IPS DF 4.7 (cell line): ENCODE results near the gene GGTLC2.
"Not testable (repeated sequence)": the region's sequence is repeated elsewhere in the genome, so short reads cannot be mapped to it uniquely, and the experiment has no call there.

Experiments used
- DNase-seq: peaks from one replicate; pipeline ENCODE4 v3.0.0-alpha.2; 2013; ENCODE audit warnings: low spot score; ENCODE audit errors: extremely low read depth

Gene GGTLC2

DNA sequence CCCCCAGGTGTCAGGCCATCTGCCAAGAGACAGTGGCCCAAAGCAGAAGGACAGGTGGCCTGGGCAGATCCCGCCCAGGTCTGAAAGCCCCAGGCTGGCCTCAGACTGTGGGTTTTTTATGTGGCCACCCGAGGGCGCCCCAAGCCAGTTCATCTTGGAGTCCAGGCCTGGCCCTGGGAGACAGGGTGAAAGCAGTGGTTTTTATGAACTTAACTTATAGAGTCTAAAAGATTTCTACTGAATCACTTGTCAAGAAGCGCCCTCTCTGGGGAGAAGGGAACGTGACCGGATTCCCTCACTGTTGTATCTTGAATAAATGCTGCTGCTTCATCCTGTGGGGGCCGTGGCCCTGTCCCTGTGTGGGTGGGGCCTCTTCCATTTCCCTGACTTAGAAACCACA is 8.2 kb upstream of the GGTLC2 start:
- not testable (repeated sequence) for DNase-seq

DNA sequence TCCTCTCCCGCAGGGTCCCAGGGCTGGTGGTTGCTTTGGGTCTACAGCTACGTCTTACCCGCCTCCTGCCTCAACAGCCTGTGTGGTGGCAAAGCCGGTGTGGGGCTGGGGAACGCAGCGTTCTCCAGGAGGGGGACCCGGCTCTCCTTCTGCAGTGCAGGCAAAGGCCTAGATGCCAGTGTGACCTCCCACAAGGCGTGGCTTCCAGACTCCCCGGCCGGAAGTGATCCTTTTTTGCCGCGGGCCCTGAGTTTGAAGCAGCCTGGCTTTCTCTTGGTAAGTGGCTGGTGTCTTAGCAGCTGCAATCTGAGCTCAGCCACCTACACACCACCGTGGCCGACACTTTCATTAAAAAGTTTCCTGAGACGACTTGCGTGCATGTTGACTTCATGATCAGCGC is 6.1 kb upstream of the GGTLC2 start:
- not testable (repeated sequence) for DNase-seq

DNA sequence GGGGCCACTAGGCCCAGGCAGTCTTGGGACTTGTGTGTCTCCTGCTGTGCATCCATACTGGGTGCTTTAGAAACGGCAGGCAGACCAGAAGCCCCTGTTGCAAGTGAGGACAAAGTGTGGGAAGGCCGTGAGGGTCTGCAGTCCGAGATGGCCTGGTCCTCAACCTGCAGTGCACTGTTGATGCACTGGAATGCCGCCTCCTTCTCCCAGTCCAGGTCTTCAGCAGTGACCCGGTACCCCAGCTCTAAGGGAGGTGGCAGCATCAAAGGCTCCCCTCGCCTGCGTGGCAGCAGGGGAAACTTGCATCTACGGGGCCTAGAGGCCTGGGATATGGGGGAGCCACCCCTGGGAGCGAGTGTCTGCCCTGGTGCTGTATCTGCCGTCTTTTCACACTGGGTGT is 2.2 kb upstream of the GGTLC2 start:
- not testable (repeated sequence) for DNase-seq

DNA sequence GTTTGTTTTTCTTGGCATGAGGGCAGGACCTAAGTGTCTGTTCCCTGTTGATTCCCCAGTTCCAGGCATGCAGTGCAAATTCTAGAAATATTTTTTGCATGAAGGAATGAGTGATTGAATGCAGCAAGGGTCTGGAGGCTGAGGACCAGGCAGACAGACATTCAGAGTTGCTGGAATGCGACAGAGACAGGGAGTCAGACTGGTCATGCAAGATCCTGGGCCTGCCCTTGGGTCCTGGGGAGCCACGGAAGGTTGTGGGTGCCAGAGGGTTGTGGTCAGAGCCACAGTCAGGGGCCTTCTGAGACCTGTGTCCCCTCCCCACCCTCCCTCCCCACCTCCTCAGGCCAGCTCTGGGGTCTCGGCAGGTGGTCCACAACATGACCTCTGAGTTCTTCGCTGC is 1.6 kb downstream of the GGTLC2 start:
- not testable (repeated sequence) for DNase-seq

DNA sequence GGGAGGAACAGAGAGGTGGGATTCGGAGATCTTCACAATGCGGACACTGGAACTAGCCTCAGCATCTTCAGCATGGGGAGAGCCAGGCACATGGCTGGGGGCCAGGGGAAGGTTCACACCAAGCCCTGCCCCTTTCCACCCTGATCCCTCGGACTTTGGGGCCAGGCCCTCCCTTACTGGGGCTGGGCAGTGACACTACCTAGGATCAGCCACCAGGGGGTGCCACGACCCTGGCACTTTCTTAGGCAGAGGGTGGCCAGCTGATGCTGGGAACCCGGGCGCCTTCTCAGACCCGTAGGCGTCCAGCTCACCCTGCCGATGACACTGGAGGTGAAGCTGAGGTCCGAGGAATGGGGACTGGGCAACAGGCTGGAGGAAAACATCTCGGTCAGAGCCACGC is 3.5 kb downstream of the GGTLC2 start:
- not testable (repeated sequence) for DNase-seq

DNA sequence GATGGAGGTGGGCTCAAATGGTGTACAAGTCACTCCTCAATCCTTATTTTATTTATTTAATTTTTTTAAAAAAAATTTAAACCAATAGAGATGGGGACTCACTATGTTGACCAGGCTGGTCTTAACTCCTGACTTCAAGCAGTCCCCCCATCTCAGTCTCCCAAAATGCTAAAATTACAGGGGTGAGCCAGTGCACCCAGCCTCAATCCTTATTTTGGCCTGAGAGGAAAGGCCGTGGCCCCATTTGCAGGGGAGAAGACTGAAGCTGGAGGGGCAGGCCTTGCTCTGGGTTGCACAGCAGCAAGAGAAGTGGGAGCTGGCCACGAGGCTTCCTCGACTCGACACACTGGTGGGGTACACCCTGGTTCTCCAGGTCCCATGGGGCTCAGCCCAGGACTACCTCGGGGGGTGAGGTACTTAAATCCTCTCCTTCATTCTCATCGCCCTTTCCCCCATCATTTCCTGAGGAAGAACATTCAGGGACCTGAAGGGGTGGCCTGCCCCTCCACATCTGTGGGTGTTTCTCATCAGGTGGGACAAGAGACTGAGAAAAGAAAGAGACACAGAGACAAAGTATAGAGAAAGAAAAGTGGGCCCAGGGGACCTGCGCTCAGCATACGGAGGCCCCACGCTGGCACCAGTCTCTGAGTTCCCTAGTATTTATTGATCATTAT is 4.6 kb downstream of the GGTLC2 start:
- not testable (repeated sequence) for DNase-seq

DNA sequence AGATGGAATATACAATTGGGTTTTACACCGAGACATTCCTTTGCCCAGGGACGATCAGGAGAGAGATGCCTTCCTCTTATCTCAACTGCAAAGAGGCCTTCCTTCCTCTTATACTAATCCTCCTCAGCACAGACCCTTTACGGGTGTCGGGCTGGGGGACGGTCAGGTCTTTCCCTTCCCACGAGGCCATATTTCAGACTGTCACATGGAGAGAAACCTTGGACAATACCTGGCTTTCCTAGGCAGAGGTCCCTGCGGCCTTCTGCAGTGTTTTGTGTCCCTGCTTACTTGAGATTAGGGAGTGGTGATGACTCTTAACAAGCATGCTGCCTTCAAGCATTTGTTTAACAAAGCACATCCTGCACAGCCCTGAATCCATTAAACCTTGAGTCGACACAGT is 5.3 kb downstream of the GGTLC2 start:
- DNase-seq: not testable (repeated sequence)

DNA sequence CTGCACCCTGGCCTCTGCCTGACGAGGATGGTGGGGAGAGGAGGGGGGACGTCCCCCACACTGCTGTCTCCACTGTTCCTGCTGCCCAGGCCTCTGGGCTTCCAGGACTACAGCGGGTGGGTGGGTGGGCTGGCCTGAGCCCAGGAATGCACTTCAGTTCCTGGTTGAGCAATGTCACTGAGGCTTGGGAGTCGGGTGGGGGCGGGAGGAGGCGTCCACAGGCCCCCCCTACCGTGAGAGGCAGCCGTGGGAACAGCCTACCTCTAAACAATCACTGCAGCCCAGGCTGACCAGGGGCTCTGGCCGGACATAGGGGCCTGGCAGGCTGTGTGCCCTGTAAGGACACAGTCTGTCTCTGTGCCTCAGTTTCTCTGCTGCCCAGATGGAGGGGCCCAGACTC is 6.0 kb downstream of the GGTLC2 start:
- DNase-seq: not testable (repeated sequence)

DNA sequence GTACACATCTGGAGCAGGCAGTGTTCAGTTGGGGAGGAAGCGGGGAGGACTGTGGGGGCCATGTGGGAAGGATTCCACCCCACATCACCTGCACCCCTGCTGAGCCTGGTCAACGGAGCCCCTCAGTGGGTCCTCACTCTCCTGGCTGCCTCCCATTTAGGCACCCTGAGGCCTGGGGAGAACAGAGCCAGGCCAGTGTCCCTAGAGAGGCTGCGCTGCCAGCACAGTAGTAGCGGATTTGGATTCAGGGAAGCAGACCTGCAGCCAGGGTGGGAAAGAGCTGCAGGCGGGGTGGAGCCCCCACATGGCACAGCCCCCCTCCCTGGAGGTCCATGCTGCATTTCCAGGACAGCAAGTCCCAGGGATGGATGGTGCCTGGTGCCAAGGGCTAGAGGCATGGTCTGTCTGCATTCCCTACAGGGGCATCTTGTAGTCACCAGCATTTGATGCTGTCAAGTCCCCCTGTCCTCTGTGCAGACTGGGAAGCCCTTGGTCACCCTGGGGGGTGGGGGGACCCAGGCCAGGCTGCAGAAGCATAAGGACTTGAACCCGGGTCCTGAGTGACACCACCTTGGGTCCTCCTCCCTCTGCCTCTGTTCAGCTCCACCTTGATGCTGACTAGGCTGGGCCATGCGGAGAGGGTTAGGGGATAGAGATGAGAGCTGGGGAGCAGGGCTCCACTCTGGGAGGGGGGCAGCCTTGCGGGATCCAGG is 6.5 kb downstream of the GGTLC2 start:
- DNase-seq: not testable (repeated sequence)

DNA sequence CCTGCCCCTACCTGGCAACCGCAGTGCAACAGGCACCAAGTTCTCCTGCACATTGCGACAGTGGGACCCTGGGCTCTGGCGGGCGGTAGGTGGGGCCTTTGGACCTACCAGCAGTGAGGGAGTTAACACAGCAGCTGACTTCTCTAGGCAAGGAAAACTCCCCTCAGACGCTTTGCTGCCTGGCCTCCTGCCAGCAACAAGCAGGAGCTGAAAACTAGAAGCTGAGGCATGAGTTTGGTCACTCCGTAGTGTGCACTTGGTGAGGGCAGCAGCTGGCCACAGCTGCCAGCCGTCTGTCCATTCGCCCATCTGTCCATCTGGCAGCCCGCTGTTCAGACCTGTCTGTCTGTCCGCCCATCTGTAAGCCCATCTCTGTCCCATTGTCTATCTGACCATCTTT is 7.2 kb downstream of the GGTLC2 start:
- not testable (repeated sequence) for DNase-seq

DNA sequence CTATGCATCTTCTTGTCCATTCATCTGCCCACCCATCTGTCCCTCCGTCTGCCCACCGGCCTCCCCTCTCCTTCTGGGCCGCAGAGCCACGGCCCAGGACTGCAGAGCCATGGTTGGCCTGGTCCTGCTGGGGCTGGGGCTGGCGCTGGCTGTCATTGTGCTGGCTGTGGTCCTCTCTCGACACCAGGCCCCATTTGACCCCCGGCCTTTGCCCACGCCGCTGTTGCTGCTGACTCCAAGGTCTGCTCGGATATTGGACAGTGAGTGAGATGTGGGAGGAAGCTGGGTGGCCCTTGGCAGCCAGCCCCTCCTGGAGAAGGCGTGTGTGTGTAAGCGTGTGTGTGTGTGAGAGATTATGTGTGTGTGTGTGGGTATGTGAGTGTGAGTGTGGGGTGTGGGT is 7.7 kb downstream of the GGTLC2 start:
- not testable (repeated sequence) for DNase-seq

DNA sequence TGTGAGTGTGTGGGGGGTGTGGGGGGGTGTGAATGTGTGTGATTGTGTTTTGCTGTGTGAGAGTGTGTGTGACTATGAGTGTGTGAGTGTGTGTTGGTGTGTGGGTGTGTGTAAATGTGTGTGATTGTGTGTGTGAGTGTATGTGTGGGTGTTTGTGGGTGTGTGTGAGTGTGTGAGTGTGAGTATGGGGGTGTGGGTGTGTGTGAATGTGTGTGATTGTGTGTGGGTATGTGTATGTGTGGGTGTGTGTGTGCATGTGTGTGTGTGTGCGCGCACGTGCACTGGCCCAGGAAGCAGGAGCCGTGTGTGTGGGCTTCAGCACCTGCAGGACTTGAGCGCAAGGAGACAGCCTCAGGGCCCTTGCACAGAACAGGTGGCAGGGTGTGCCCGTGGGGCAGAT is 8.2 kb downstream of the GGTLC2 start:
- not testable (repeated sequence) for DNase-seq

DNA sequence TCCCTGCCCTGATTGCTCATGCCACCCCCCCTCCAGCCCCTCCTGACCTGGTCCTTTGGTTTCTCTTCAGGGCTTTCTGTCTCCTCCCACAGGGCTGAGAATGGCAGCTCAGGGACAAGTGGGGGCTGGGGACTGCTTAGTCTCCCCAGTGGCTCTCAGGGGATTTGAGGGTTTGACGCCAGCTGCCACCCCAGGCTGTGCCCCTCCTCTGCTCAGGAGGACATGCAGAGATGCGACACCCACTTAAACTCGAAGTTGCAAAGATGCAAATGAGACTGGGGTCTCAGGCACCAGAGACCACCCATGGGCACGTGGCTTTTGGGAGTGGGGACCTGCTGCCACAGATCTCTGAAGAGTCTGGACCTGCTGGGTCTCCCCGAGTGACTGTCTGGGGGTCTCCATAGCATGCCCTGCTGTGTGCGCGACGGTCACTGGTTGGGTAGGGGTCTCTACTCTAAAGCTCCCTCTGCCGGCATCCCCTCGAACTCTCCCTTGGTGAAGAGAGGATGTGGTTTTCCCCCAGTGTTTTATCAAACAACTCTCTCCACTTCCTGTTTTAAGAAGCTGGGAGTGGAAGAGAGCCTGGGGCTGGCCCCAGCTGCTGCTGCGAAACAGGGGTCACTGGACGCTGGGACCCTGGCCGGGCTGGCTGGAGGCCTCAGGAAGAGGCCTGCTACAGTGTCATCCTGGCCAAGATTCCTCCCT is 9.4 kb downstream of the GGTLC2 start:
- DNase-seq: not testable (repeated sequence)

DNA sequence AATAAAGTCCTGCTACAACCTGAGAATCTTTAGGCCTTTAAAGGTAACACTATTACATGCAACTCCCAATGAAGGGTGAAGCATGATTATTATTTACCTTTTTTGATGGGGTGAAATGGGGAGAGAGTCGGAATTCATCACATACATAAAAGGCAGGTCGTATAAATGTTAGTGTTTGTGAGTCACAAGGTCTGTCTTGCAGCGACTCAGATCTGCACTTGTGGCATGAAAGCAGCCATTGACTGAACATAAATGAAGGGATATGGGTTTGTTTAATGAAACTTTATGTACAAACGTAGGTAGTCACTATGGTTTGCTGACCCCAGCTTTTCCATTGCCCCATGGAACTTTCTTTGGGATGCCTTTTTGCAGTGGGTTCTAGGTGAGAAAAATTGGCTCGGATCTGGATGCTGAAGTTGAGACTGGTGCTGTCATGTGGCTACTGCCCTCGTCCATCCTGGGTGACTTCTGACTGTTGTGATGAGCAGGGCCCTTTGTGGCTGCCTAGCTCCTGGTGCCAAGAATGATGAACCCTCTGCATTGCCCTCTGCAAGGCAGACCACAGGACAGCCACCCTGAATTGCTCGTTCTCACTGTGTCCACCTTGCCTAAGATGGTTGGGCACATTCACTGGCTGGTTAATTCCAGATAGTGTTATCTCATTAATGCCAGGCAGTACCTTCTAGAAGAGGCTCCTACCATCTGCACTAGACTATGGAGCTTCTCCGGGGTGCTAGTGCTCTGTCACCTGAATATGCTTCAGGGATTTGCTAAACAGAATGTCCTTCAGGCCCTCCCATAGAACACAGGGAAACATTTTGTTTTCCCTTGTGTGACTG is 11.3 kb downstream of the GGTLC2 start:
- DNase-seq: no peak

DNA sequence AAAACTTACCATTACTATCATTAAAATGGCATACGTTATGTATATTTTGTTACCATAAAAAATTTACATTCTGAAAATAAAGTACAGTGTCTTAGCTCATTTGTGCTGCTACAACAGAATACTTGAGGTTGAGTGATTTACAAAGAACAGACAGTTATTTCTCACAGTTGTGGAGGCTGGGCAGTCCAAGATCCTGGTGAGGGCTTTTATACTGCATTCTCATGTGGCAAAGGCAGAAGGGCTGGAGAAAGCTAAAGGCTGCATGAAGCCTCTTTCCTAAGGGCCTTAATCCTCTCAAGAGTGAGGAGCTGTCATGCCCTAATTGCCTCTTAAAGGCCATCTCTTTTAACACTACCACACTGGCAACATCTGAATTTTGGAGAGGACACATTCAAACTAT is 13.3 kb downstream of the GGTLC2 start:
- DNase-seq: no peak

DNA sequence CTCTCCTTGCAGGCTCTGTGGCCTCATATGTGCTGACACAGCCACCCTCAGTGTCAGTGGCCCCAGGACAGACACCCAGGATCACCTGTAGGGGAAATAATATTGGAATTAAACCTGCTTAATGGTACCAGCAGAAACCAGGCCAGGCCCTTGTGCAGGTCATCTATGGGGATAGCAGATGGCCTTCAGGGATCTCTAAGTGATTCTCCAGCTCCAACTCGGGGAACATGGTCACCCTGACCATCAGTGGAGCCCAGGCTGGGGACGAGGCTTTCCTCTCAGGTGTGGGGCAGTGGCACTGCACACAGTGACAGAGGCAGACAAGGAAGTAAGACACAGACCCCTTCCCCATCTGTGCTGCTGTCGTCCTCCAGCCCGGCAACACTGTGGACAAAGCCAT is 16.9 kb downstream of the GGTLC2 start:
- DNase-seq: no peak

DNA sequence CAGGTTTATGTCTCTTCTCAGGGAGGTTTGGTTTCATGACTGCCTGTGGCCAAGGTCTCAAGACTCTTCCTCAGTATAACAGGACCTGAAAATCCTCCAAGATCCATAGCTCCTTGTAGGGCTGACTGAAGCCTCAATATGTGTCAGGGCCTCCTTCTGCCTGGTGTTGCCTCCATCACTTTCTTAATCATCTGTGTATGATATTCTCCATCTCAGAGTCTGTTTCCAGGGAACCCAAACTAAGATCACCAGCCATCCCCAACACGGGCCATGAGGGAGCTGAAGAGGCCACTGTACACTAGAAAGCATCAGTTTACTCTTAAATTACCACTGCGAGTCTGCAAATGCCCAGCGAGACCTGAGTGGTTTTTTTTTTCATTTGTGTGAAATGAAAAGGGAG is 17.7 kb downstream of the GGTLC2 start:
- no peak for DNase-seq

DNA sequence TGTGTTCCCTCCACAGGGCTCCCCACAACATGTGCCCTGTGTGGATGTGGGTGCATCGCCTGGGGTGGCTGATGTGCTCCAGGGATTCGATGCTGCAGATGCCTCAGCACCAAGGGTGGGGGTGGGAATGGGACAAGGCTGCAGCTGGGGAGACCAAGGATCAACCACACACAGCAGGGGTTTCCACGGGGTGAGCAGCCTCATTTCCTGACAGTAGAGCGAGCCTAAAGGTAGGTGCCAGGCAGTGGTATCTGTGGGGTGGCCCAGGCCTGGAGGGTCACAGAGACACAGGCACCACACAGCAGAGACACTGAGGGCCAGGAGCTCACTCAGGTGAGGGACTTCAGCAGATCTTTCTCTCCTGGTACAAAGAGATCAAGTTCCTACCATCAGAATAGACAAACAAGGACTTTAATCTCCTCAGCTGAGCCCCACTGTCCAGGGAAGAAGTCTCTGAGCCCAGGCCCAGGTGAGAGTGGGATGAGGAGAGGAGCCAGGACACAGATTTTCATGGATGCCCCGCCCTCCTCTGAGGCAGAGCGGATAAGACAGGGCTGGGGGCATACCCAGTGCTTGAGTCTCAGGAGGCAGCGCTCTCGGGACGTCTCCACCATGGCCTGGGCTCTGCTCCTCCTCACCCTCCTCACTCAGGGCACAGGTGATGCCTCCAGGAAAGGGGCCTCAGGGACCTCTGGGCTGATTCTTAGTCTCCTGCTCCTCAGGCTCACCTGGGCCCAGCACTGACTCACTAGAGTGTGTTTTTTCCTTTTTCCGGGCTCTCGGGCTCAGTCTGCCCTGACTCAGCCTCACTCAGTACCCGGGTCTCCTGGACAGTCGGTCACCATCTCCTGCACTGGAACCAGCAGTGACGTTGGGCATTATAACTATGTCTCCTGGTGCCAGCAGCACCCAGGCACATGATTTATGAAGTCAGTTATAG is 19.7 kb downstream of the GGTLC2 start:
- DNase-seq: no peak

DNA sequence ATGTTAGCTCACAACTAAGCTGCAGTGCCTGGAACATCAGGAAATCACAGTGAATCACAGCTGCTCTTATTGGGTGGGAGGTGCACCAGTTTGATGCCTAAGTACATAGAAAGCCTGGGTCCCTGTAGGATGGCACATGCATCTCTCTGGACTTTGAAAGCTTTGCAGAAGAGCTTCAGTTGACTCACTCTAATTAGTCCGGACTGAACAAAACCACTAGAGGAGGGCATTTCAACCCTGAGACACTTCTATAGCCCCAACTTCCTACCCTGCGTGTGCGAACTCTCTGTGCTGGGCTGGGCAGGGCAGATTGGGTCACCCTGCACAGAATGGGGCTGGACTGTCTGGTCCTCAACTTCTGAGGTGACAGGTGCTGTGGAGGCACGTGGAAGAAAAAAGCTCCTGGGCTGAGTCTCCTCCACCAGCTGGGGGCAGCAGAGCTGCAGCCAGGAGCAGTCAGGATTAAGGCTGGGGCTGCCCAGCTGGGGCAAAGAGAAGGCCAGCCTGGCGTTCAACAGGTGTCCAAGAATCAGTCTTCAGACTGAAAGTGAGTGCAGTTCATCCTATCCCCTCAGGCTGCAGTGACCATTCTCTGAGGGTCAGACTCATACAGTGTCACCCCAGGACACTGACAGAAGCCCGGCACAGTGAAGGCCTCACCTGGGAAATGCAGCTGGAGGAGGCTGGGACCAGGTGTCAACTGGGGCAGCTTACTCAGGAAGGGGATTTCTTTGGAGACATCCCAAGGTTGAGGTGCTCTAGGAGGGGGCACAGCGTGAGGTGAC is 22.1 kb downstream of the GGTLC2 start:
- no peak for DNase-seq
